Right lobe of liver (tissue), 6 donors: ENCODE results near the gene SLC38A7. TPM values are rescaled to one million over a fixed set of nuclear protein-coding genes. Genes with fewer than 3 reads are reported as not detected.

ENCODE experiments used
- ATAC-seq, 4 donors: fragments of 200-7000 bp; cut with Tn5 transposase; one replicate each; pipeline ENCODE4 v1.9.1; 2020; ENCODE audit warnings: mild to moderate bottlenecking in 4 of 4, moderate library complexity in 4 of 4
- DNase-seq, 3 donors: peaks; one replicate each; pipeline ENCODE4 v3.0.0-alpha.2; 2020
- H3K27ac ChIP-seq, 3 donors: fragments of 200-600 bp; one replicate each; pipeline ENCODE4 v1.8.0; 2022
- H3K27me3 ChIP-seq, 2 donors: fragments of 200-600 bp; one replicate each; pipeline ENCODE4 v1.8.0; 2022
- H3K36me3 ChIP-seq, 4 donors: fragments of 200-600 bp; sonication (generic) in 1 of 4; one replicate each; pipeline versions ENCODE4 v1.5.1 to v1.8.0; 2017 to 2022; ENCODE audit warnings: control low read depth in 1 of 4
- H3K4me1 ChIP-seq, 4 donors: fragments of 200-600 bp; sonication (generic) in 1 of 4; one replicate each; pipeline versions ENCODE4 v1.5.1 to v1.8.0; 2017 to 2022; ENCODE audit warnings: control low read depth in 1 of 4
- H3K4me3 ChIP-seq, 3 donors: fragments of 200-600 bp; one replicate each; pipeline ENCODE4 v1.8.0; 2022
- H3K9me3 ChIP-seq, 4 donors: fragments of 200-600 bp; sonication (generic) in 1 of 4; one replicate each; pipeline versions ENCODE4 v1.5.1 to v1.8.0; 2017 to 2022; ENCODE audit warnings: control low read depth in 1 of 4
- CTCF ChIP-seq, 4 donors: fragments of 200-600 bp in 3 of 4; fragments of 450-650 bp in 1 of 4; IDR thresholded peaks; one replicate each; pipeline versions ENCODE4 v1.5.1 to v1.8.0; 2016 to 2022; ENCODE audit warnings: antibody characterized with exemption in 4 of 4, mild to moderate bottlenecking in 2 of 4
- POLR2A ChIP-seq: fragments of 450-650 bp; IDR thresholded peaks from one replicate; pipeline ENCODE4 v1.6.1; 2017; ENCODE audit warnings: antibody characterized with exemption, mild to moderate bottlenecking
- WGBS: methylation state at CpG from one replicate; pipeline ENCODE4 v1.1.6; 2018; ENCODE audit warnings: low coverage, low lambda C conversion rate; ENCODE audit not compliant: insufficient coverage; ENCODE audit errors: missing lambda C conversion rate; 5-methylcytosine and 5-hydroxymethylcytosine counted together
- intact Hi-C, 2 donors: fragments of 100-400 bp; cut with DNase I; formaldehyde crosslinking; loops; one replicate each; pipeline versions ENCODE4 v1.11.2 to v1.14.1; 2022
- total RNA-seq, 6 experiments: library from RNA; depleted of rRNA in 2 of 6; stranded (reverse); fragments of >200 nt in 2 of 6; fragmentation: NEBNext Ultra II Directional in 3 of 6; extraction: Animal tissue kit (Norgen Biotek cat#: 25700) in 3 of 6; gene quantifications; one replicate each; pipeline versions ENCODE4 v1.1.0 to v1.2.4, GENCODE V29; 2016 to 2023
- donor health status: DM: no; HTN: yes; CAD: no.
- donor health status: DM: no; HTN: no; CAD: no.
- donor health status: DM: no; HTN: no; CAD: no.
- donor health status: DM: no; HTN: yes; CAD: no.
- donor health status: DM: no; HTN: yes; CAD: no.

The SLC38A7 gene
- total RNA-seq, 6 experiments from 2014 or later = 11.4 to 23.8 (median 14.3) TPM

GRCh38 chr16:58723109-58723508, 38.5 kb upstream of the SLC38A7 start:
- peaks cover 0 to 90% (median 42%) of the 10 kb centered on the region in 4 donors for H3K4me1 ChIP-seq
- H3K4me3 ChIP-seq = no peak overlapping the region
- TF ChIP-seq CTCF (IDR thresholded peaks at IDR 0.05) = no peak
- no peak for TF ChIP-seq POLR2A
- H3K36me3 ChIP-seq = peaks cover 0 to 37% (median 9%) of the 10 kb centered on the region in 4 donors
- ATAC-seq = no peak
- H3K27me3 ChIP-seq = no peaks in the 10 kb centered on the region
- DNase-seq = no peak
- H3K27ac ChIP-seq = peak overlapping the region in 2 of 3 donors; percentile 81 to 97
- intact Hi-C loops = no loop called here
- no peaks in the 10 kb centered on the region for H3K9me3 ChIP-seq
- WGBS = 13% methylated on average over 3 of the region's 3 CpGs

- H3K4me3 ChIP-seq = no peak overlapping the region
- TF ChIP-seq POLR2A (no peak), CTCF (IDR thresholded peaks at IDR 0.05) (no peak)
- H3K27me3 ChIP-seq = no peaks in the 10 kb centered on the region
- WGBS = 32% methylated on average over 12 of the region's 13 CpGs
- ATAC-seq = peak; percentile 23 to 52 (median 48)
- intact Hi-C loops = no loop called here
- peaks cover 0 to 52% (median 24%) of the 10 kb centered on the region in 4 donors for H3K4me1 ChIP-seq
- peak overlapping the region in 2 of 3 donors; percentile 86 to 97 for H3K27ac ChIP-seq
- H3K36me3 ChIP-seq = peaks cover 0 to 82% (median 24%) of the 10 kb centered on the region in 4 donors
- H3K9me3 ChIP-seq = no peaks in the 10 kb centered on the region
- DNase-seq = peak in 2 of 3 donors; percentile 73 to 75
Observed at GRCh38 chr16:58717994-58718393, 33.4 kb upstream of the SLC38A7 start.

DNA sequence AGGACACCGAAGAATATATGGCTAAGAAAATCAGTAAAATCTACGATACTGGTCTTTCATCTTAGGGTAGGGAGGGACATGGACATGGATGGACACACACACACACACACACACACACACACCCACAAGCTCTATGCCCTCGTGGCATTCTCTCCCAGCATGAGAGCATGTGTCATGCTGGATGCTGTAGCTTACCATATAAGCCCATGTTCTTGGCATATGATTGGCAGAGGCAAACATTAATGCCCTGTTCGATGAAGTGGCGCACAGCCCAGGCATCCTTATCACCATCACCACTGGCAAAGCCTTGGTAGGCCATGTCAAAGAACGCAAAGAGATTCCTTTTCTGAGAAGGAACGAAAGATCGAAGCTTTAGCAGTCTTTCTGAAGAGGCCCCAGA, 31.9 kb upstream of the SLC38A7 start:
- no peak overlapping the region for H3K4me3 ChIP-seq
- H3K36me3 ChIP-seq = peaks cover 0 to 86% (median 25%) of the 10 kb centered on the region in 4 donors
- intact Hi-C loops = no loop called here
- peak overlapping the region in 1 of 3 donors; percentile 97 for H3K27ac ChIP-seq
- TF ChIP-seq POLR2A (no peak), CTCF (IDR thresholded peaks at IDR 0.05) (no peak)
- DNase-seq (no peak), ATAC-seq (no peak)
- H3K4me1 ChIP-seq = peaks cover 0 to 36% (median 15%) of the 10 kb centered on the region in 4 donors
- WGBS = 74% methylated on average over 8 of the region's 8 CpGs
- no peaks in the 10 kb centered on the region for H3K27me3 ChIP-seq
- no peaks in the 10 kb centered on the region for H3K9me3 ChIP-seq

DNA sequence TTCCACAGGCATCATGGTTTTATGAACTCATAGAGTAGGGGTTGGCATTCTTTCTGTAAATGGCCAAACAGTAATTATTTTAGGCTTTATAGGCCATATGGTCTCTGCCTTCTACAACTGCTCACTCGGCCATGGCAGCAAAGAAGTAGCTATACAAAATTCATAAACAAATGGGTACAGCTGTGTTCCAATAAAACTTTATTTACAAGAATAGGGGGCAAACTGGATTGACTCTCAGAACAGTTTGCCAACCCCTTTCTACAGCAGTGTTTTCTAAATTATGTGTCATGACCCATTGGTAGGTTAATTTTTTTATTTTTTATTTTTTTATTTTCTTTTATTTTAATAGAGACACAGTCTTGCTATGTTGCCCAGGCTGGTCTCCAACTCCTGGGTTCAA, 29.2 kb upstream of the SLC38A7 start:
- TF ChIP-seq POLR2A = no peak
- TF ChIP-seq CTCF (IDR thresholded peaks at IDR 0.05) = no peak
- Histone ChIP-seq H3K4me1 (peaks cover 0 to 13% (median 5%) of the 10 kb centered on the region in 4 donors), H3K4me3 (no peak overlapping the region), H3K27ac (no peak overlapping the region), H3K27me3 (no peaks in the 10 kb centered on the region), H3K36me3 (peaks cover 0 to 87% (median 26%) of the 10 kb centered on the region in 4 donors), H3K9me3 (no peaks in the 10 kb centered on the region)
- DNase-seq (no peak), ATAC-seq (no peak)
- intact Hi-C loops = no loop called here
- 100% methylated on average over 1 of the region's 1 CpG for WGBS

- intact Hi-C loops = no loop called here
- no peak overlapping the region for H3K27ac ChIP-seq
- H3K36me3 ChIP-seq = peaks cover 0 to 62% (median 20%) of the 10 kb centered on the region in 4 donors
- no peaks in the 10 kb centered on the region for H3K9me3 ChIP-seq
- ATAC-seq (no peak), DNase-seq (no peak)
- H3K4me3 ChIP-seq = no peak overlapping the region
- H3K4me1 ChIP-seq = no peaks in the 10 kb centered on the region
- no peak for TF ChIP-seq POLR2A
- TF ChIP-seq CTCF (IDR thresholded peaks at IDR 0.05) = no peak
- 75% methylated on average over 2 of the region's 7 CpGs for WGBS
- no peaks in the 10 kb centered on the region for H3K27me3 ChIP-seq
Observed at GRCh38 chr16:58709333-58709732, 24.8 kb upstream of the SLC38A7 start.
